Cardiac fibroblast (primary cell): ENCODE measurements around the gene COMMD4.

Experiments used
- DNase-seq, 2 donors: peaks; one replicate each; pipeline versions ENCODE4 v3.0.0 to v3.0.0-alpha.2; 2010; ENCODE audit warnings: low read depth in 2 of 2
- H3K4me3 ChIP-seq, 2 donors: replicated peaks in 1 of 2; 1 replicate in 1 of 2; 2 replicates in 1 of 2; pipeline ENCODE4 v1.5.1; 2011; ENCODE audit warnings: low read depth in 2 of 2, low read length in 2 of 2, mild to moderate bottlenecking in 2 of 2, moderate library complexity in 1 of 2
- TF ChIP-seq, protein P1 (sequence below): IDR thresholded peaks from one replicate; pipeline ENCODE4 v1.5.1; 2011; ENCODE audit warnings: low read depth, mild to moderate bottlenecking, low read length, inconsistent platforms

The COMMD4 gene

DNA sequence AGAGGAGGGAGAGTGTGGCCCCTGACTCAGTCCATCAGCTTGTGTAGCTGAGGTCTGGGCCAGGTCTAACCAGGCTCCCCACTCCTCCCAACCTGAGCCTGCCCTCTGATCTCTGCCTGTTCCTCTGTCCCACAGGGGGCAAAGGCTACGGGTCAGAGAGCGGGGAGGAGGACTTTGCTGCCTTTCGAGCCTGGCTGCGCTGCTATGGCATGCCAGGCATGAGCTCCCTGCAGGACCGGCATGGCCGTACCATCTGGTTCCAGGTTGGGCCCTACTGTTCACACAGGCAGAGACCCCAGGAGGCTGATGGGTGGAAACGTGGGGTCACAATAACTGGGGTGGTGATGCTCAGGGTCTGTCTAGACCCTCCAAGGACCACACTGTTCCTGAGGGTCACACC lies 17.7 kb downstream of the COMMD4 start:
- no peak for DNase-seq
- TF ChIP-seq, protein P1, sequence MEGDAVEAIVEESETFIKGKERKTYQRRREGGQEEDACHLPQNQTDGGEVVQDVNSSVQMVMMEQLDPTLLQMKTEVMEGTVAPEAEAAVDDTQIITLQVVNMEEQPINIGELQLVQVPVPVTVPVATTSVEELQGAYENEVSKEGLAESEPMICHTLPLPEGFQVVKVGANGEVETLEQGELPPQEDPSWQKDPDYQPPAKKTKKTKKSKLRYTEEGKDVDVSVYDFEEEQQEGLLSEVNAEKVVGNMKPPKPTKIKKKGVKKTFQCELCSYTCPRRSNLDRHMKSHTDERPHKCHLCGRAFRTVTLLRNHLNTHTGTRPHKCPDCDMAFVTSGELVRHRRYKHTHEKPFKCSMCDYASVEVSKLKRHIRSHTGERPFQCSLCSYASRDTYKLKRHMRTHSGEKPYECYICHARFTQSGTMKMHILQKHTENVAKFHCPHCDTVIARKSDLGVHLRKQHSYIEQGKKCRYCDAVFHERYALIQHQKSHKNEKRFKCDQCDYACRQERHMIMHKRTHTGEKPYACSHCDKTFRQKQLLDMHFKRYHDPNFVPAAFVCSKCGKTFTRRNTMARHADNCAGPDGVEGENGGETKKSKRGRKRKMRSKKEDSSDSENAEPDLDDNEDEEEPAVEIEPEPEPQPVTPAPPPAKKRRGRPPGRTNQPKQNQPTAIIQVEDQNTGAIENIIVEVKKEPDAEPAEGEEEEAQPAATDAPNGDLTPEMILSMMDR = no peak
- H3K4me3 ChIP-seq = no peak overlapping the region

DNA sequence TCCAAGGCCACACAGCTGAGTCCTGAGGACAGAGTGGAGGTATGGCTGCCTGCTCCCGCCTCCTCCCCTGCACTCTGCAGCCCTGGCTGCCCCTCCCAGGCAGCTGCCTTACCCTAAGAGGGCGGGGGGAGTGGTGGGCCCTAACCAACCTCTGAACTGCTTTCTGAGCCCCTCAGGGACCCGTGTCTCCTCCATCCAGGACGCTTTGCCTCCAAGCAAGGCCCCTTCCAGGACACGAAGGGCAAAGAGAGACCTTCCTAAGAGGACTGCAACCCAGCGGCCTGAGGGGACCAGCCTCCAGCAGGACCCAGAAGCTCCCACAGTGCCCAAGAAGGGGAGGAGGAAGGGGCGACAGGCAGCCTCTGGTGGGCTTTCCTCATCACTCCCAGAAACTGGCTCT lies 18.6 kb downstream of the COMMD4 start:
- TF ChIP-seq, protein P1 = no peak
- H3K4me3 ChIP-seq = no peak overlapping the region
- DNase-seq = no peak

DNA sequence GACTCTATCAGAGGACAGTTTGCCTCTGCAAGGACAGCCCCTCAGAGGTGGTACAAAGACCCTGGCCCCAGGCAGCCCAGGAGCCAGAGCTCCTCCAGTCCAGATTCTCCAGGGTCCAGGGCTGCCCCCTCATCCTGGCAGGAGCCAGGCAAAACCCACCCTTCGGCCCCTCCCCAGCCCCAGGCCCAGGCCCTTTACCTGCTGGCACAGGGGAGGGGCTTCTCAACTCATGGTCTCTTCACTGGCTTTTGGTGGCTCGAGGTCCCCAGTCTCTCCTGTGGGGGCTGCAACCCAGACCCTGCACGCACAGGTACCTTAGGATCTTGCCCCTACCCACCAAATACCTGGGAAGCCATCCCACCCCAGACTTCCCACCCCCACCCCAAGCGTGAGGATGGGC lies 19.5 kb downstream of the COMMD4 start:
- DNase-seq = no peak
- TF ChIP-seq, protein P1 = no peak
- no peak overlapping the region for H3K4me3 ChIP-seq

DNA sequence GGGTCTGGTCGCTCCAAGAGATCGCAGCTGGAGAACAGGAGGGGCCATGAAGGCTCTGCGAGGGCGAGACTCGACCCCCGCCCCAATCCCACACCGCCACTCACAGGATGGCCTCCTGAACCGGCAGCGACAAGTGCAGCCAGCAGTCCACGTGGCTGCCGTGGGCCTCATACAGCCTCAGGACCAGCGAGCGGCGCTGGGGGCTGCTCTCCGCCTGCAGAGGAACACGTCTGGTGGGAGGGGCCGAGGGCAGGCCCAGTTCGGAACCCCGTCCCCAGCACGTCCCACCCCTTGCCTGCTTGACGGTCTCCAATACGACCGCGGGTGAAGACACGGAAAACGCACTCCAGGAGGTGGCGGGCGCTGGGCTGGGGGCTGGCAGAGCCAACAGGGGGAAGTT lies 20.1 kb downstream of the COMMD4 start:
- no peak overlapping the region for H3K4me3 ChIP-seq
- TF ChIP-seq, protein P1 = no peak
- DNase-seq = no peak

DNA sequence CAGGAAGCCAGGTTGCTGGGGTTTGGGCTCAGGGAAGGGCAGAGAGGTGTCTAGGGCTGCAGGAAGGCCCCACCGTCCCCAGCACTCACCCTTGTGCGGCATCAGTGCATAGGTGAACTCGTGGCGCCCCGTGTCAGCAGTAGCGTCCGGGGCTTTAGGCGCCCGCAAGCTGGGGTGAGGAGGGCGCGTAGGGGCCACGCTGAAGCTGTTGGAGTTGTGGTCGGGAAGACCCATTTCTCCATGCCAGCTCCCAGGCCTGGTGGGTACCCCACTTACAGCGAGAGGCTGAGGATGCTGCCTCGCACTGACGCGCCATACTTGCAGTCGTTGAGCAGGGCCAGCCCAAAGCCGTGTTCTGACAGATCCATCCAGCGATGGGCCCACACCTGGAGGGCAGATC lies 20.7 kb downstream of the COMMD4 start:
- DNase-seq = no peak
- TF ChIP-seq, protein P1 = no peak
- no peak overlapping the region for H3K4me3 ChIP-seq

DNA sequence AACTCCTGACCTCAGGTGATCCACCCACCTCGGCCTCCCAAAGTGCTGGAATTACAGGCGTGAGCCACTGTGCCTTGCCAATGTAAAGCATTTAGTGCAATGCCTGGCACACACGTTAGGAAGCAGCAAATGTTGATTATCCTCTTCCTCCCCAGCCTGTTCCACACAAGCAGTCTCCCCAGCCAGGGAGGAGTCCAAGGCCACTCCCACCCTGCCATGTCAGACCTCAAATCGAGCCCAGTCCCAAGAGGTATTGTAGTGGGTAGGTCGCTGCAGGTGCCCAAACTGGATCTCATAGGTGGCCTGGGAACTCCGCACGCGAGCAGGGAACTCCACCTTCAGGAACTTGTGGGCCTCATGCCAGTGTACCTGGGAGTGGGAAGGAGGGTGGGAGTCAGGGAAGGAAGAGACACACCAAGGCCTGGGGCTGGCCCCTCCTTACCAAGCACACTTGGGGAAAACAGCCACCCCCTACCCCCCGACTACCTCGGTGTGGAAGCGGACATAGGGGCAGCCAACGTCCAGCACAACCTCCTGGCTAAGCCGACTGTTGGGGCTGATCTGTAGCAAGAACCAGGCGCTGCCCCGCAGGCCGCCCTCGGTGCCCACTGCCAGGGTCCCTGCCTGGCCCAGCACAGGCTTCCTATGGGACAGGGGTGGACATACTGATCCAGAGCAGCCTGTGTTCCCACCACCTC lies 22.3 kb downstream of the COMMD4 start:
- no peak overlapping the region for H3K4me3 ChIP-seq
- no peak for DNase-seq
- TF ChIP-seq, protein P1 = no peak

DNA sequence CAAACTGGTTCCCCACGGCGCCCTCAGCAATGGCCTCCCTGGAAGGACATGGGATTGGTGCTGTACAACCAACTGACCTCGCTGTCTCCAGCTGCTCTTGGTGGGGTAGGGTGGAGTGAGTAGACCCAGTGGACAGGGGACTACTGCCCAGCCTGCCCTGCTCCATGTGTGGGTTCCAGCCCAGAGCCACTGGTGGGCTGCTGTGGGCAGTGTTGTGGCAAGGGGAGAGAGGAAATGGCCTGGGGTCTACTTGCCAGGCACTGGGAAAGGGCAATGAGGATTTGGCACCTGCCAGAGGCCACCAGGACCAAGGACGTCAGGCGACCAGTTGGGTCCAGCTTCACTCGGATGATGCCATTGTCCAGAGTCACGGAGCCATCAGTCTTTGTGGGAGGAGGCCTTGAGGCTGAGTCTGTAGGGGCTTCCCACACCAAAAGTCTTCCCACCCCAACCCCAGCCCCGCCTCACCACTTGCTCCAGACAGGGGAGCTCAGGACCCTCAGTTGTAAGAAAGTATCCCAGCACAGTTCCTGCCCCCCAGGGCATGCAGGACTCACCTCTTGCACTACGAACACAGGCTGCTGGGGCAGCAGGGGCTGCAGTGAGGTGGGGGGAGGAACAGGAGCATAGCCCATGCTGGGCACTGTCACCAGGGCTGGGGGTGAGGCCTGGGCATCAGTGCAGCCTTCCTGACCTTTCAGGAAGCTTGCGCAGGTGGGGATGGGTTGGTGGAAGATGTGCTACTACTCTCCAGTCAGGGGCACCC lies 23.1 kb downstream of the COMMD4 start:
- no peak for DNase-seq
- TF ChIP-seq, protein P1 = no peak
- H3K4me3 ChIP-seq = no peak overlapping the region
